AG10803 (cell line): Measurements from ENCODE around the gene NRG3.

Experiments
- DNase-seq: peaks from one replicate; pipeline ENCODE4 v3.0.0; 2010; ENCODE audit warnings: low read depth
- H3K4me3 ChIP-seq: 2 replicates; pipeline ENCODE4 v1.5.1; 2011; ENCODE audit warnings: mild to moderate bottlenecking, low read length, control low read depth
- TF ChIP-seq, protein P1 (sequence below): conservative IDR thresholded peaks from 2 replicates; pipeline ENCODE4 v1.5.1; 2011; ENCODE audit warnings: mild to moderate bottlenecking, low read length, control low read depth, inconsistent platforms

Gene NRG3

DNA sequence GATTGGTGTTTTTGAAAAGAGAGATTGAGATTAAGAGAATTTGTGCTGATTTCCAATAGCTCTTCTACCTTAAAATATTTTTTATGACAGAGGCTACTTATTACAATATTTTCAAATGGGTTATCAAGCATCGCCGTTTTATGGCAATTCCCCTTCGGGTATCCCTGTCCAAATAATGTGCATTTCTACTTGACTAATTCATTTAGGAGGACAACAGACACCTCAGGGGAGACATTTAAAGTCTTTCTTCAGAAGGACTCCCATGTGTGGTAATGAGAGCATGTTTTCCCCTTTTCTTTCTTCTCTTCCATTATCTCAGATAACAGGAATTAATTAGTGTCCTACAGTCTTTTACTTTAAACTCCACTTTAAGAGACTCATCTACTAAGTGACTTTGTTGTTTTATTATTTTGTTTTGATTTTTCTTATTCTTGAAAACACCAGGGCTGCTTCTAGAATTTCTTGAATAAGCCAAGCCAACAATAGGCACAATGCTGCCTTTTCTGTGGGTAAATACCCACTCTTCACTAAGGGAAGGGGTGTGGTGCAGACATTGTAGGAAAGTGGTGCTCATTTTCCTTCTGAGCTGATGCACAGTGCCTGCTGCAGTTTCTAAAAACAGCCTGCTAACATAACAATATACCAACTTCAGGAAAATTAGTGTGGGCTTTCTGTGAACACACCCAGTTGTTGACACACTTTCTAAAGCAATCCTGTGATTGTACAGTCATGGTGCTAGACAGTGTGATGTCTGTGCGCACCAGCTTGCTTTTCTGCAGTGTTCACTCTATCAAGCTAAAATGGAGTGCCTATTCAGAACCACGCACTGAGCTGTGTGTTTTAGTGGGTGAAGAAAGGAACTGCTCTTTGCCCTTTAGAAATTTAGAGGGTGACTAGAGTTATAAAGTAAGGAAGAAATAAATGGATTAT, 597.7 kb downstream of the NRG3 start:
- DNase-seq, result no peak
- TF ChIP-seq, protein P1, sequence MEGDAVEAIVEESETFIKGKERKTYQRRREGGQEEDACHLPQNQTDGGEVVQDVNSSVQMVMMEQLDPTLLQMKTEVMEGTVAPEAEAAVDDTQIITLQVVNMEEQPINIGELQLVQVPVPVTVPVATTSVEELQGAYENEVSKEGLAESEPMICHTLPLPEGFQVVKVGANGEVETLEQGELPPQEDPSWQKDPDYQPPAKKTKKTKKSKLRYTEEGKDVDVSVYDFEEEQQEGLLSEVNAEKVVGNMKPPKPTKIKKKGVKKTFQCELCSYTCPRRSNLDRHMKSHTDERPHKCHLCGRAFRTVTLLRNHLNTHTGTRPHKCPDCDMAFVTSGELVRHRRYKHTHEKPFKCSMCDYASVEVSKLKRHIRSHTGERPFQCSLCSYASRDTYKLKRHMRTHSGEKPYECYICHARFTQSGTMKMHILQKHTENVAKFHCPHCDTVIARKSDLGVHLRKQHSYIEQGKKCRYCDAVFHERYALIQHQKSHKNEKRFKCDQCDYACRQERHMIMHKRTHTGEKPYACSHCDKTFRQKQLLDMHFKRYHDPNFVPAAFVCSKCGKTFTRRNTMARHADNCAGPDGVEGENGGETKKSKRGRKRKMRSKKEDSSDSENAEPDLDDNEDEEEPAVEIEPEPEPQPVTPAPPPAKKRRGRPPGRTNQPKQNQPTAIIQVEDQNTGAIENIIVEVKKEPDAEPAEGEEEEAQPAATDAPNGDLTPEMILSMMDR, result no peak
- no peak overlapping the region for H3K4me3 ChIP-seq

DNA sequence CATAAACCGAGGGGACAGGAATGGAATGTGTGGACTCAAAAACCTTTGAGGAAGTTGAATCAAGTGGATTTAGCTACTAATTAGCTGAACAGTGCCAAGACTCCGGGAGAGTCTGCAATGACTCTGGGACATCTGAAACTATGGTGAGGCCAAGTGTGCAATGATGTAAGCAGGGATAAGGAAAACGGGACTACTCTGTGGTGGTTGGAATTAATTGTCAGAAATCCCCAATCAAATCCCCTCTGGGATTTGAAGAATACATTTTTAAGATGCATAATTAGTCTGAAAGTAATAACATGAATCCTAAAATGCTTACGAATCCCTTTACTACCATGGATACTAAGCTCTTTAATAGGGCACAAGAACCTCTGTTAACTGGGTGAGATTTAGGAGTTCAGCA, 602.8 kb downstream of the NRG3 start:
- no peak overlapping the region for H3K4me3 ChIP-seq
- TF ChIP-seq, protein P1, result no peak
- DNase-seq, result no peak

DNA sequence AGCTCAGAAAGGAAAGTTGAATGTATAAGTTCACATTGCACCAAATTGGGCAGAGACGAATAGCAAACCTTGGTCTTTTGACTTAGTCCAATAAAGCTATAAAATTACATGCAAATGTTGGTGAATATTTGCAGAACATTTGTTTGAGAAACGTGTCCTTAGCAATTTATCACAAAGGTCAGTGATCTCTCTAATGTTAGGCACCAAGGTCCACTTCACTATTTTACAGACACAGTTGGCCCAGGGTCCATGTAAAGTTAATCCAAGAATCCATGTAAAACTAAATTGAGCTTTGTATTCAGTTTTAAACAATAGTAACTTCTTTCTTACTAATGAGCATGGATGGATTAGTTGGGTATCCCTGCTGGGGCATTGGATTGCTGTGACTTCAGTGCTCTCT, 617.7 kb downstream of the NRG3 start:
- no peak overlapping the region for H3K4me3 ChIP-seq
- TF ChIP-seq, protein P1, result no peak
- no peak for DNase-seq

DNA sequence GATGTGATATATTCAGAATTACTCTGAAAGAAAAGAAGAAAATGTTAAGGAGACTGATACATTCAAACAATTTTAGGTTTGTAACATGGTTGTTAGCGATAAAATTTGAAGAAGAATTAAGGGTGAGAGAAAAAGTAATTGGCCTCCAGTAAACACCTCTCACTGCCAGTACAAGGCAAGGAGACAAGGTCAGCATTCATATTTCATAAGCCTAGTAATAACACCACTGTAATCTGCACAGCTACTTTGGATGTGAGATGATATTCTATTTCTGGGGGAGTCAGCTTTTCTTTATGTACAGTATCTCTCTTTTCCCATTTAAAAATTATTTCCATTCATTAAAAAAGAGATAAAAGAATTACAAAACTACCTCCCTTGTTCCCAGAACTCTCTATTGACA, 621.1 kb downstream of the NRG3 start:
- TF ChIP-seq, protein P1, result no peak
- no peak for DNase-seq
- H3K4me3 ChIP-seq, result no peak overlapping the region

DNA sequence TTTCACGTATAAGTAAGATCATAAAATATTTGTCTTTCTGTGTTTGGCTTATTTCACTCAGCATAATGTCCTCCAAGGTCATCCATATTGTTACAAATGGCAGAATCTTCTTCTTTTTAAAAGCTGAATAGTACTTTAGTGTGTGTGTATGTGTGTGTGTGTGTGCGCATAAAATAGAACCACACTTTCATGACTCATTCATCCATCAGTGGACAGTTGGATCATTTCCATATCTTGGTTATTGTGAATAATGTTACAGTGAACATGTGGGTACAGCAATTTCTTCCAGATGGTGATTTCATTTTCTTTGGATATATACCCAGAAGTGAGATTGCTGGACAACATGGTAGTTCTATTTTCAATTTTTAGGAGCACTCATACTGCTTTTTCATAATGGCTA, 622.4 kb downstream of the NRG3 start:
- no peak for DNase-seq
- H3K4me3 ChIP-seq, result no peak overlapping the region
- TF ChIP-seq, protein P1, result no peak

DNA sequence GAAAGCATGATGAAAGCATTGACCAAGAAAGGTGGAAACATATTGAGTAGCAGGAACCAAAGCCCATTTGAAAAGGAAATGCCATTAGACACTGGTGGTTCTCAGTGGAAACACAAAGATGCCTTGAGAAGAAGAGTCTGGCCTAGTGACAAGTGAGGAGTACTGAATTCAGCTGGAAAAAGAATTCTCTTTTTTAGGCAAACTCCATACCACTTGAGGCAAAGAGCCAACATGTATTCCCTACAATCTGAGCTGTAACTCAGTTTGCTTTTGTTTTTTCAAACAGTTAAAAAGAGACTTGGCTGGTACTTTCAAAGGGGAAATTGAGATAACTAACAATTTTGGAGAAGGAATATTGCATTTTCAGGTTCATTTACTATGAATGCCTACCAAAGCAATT, 624.0 kb downstream of the NRG3 start:
- TF ChIP-seq, protein P1, result no peak
- H3K4me3 ChIP-seq, result no peak overlapping the region
- no peak for DNase-seq

DNA sequence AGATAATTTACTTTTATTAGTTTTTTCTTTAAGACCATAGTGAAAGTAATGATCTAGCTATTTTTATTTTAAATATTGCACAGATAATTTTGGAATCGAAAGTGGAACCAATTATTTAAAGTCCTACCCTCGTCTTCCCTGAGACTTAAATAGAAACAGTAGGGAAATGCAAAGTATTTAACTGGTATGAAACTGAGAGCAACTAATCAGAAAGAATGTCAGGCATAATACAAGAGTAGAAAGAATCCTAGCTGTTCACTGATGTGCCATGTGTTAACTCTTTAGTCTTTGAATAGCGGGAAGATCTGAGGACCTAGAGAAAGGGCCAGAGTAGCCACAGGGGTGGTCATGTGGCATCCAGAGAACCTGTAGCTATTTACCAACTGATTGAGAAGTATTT, 630.0 kb downstream of the NRG3 start:
- TF ChIP-seq, protein P1, result no peak
- no peak overlapping the region for H3K4me3 ChIP-seq

More for the DNA sequence above, 630.0 kb downstream of the NRG3 start:
- DNase-seq, result no peak
